ENCODE measurements around the gene NRP1. TPM values are rescaled to one million over a fixed set of nuclear protein-coding genes. Genes with fewer than 3 reads are reported as not detected.

The NRP1 gene
- total and polyA plus RNA-seq, 2 donors (not counting 3 experiments of a cell fraction or from before 2014, with no cell fraction given) = 122 to 306 TPM

DNA sequence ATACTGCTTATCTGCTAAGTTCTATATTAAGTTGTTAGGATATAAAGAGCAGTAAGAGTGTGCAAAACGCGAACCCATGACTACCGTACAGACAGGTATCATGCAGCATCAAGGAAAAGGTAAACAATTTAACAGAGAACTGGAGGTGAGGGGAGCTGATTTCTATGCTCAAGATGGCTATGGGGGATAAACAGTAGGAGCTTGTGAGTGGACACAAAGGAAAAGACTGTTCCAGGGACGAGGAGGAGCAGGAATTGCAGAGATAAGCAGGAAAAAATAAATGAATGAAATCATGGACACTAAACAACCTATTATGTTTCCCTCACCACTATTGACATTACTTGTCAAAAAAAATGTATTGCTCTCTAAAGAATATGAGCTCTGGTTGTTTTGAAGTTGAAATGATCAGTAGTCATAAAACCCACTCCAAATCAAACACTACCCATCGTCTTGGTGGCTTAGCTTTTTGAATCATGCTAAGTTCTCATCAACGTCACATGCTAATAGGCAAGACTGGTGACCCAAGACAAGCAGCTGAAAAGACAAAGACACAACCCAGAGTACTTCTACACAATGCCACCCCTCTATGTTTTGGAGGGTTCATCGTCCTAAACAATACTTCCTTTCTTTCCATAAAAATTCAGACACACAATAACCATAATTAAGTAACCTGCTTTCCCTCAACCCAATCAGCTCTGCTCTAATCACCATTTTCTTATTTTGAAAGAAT lies 102.7 kb downstream of the NRP1 start:
- Histone ChIP-seq H3K4me2 (ENCODE audit: insufficient read depth, low read length) (no peak overlapping the region), H3K27ac (ENCODE audit: insufficient read depth, low read depth, low read length) (peak overlapping the region; percentile 99), H3K4me1 (ENCODE audit: control insufficient read depth, extremely low read depth, insufficient read depth, low read length) (peaks cover 93% of the 10 kb centered on the region), H3K9ac (replicated peaks; ENCODE audit: extremely low read depth, insufficient read depth, low read length) (no peak overlapping the region), H3K27me3 (ENCODE audit: control insufficient read depth in 2 of 2, insufficient read depth in 2 of 2, low read length in 2 of 2) (no peaks in the 10 kb centered on the region), H3K9me1 (replicated peaks; ENCODE audit: control insufficient read depth, extremely low read depth, insufficient read depth, low read length) (no peaks in the 10 kb centered on the region), H4K20me1 (replicated peaks; ENCODE audit: control insufficient read depth, extremely low read depth, insufficient read depth, low read length) (no peaks in the 10 kb centered on the region), H3K79me2 (ENCODE audit: control insufficient read depth, insufficient read depth, low read length) (peaks cover 51% of the 10 kb centered on the region), H3K9me3 (replicated peaks; ENCODE audit: control insufficient read depth, insufficient read depth, low read length) (no peaks in the 10 kb centered on the region), H2AFZ (ENCODE audit: low read depth, low read length) (no peak overlapping the region), H3K36me3 (ENCODE audit: control insufficient read depth in 2 of 2, extremely low read depth in 1 of 2, insufficient read depth in 2 of 2, low read length in 2 of 2) (peaks cover 4 to 7% of the 10 kb centered on the region in 2 experiments), H3K4me3 (replicated peaks in 1 of 3; ENCODE audit: insufficient read depth in 1 of 3, low read depth in 1 of 3, low read length in 3 of 3) (no peak overlapping the region)
- dilution Hi-C loops (cut with MboI; ENCODE audit: extremely low pct_ligation_motif_present, low sequenced_read_pairs) (no loop called here), intact Hi-C loops (cut with micrococcal nuclease) (no loop called here)
- no TSS peak for BruUV-seq (replicated peaks)
- FAIRE-seq (no peak), DNase-seq (ENCODE audit: low read depth, low spot score) (no peak)
- ChIA-PET CTCF (interaction anchor here (0.7 kb wide), 1 partner anchor 39 kb away, joined by 3 read pairs; no protein-coding TSS in a partner anchor), POLR2A (no interaction called here)
- TF ChIP-seq POLR2A (IDR thresholded peaks at IDR 0.05; ENCODE audit: low read depth, low read length) = no peak
- no peak for TF ChIP-seq FOS (IDR thresholded peaks at IDR 0.05; ENCODE audit: borderline replicate concordance, insufficient read depth, low read length)
- TF ChIP-seq, protein P1, sequence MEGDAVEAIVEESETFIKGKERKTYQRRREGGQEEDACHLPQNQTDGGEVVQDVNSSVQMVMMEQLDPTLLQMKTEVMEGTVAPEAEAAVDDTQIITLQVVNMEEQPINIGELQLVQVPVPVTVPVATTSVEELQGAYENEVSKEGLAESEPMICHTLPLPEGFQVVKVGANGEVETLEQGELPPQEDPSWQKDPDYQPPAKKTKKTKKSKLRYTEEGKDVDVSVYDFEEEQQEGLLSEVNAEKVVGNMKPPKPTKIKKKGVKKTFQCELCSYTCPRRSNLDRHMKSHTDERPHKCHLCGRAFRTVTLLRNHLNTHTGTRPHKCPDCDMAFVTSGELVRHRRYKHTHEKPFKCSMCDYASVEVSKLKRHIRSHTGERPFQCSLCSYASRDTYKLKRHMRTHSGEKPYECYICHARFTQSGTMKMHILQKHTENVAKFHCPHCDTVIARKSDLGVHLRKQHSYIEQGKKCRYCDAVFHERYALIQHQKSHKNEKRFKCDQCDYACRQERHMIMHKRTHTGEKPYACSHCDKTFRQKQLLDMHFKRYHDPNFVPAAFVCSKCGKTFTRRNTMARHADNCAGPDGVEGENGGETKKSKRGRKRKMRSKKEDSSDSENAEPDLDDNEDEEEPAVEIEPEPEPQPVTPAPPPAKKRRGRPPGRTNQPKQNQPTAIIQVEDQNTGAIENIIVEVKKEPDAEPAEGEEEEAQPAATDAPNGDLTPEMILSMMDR (IDR thresholded peaks at IDR 0.05; ENCODE audit: extremely low read depth in 1 of 2, insufficient read depth in 1 of 2, low read depth in 1 of 2, low read length in 2 of 2) = no peak
- TF ChIP-seq JUN (IDR thresholded peaks at IDR 0.05; ENCODE audit: borderline replicate concordance, insufficient read depth, insufficient read length, low read depth) = no peak
- no peak for TF ChIP-seq EZH2 (IDR thresholded peaks at IDR 0.05; ENCODE audit: borderline replicate concordance, low read depth, low read length, severe bottlenecking)
- no peak for TF ChIP-seq GATA2 (IDR thresholded peaks at IDR 0.05; ENCODE audit: insufficient read depth, insufficient read length, low read depth, low read length)
- no peak for TF ChIP-seq POLR2AphosphoS5 (IDR thresholded peaks at IDR 0.05; ENCODE audit: insufficient read depth, low read depth, low read length)
- TF ChIP-seq MYC (IDR thresholded peaks at IDR 0.05; ENCODE audit: low read depth, low read length) = no peak
- no peak for TF ChIP-seq MAX (IDR thresholded peaks at IDR 0.05; ENCODE audit: insufficient read depth, insufficient read length)

All from endothelial cell of umbilical vein (primary cell).